K562 (cell line): Measurements from ENCODE around the gene FOXJ3. TPM values are rescaled to one million over a fixed set of nuclear protein-coding genes. Genes with fewer than 3 reads are reported as not detected.

Experiments
- ATAC-seq: fragments of 200-7000 bp; cut with Tn5 transposase; 3 replicates; pipeline ENCODE4 v1.9.1; 2020; ENCODE audit warnings: moderate library complexity
- BruUV-seq: library from RNA; stranded (reverse); fragments of 400-500 nt; replicated peaks from 2 replicates; lab custom pipeline; 2021; lab: Mats Ljungman, UMichigan
- CTCF ChIA-PET: fragments of 300-600 bp; formaldehyde crosslinking; extraction: SDS; loops from one replicate; lab custom pipeline; 2021; ENCODE audit warnings: low intra/inter-chr PET ratio; lab: Yijun Ruan, JAX
- POLR2A ChIA-PET: fragments of 300-600, 350-650 bp; sonication (Branson Sonifier 250); formaldehyde crosslinking; extraction: SDS; loops from one replicate; lab custom pipeline; 2021; ENCODE audit warnings: antibody characterized with exemption, inconsistent platforms; lab: Yijun Ruan, JAX
- DNase-seq, 4 experiments: peaks; one replicate each; pipeline versions ENCODE4 v3.0.0 to v3.0.0-alpha.2; 2011 to 2018; ENCODE audit warnings: low spot score in 3 of 4, mixed read lengths in 3 of 4; ENCODE audit errors: extremely low read depth in 1 of 4
- FAIRE-seq: peaks from 2 replicates; lab custom pipeline; 2011; peaks lifted over from hg19 to GRCh38; lab: Jason Lieb, UNC
- H2AFZ ChIP-seq: 2 replicates; pipeline ENCODE4 v1.6.0; 2011; ENCODE audit warnings: low read depth, low read length, control low read depth, inconsistent platforms
- H3K27ac ChIP-seq: fragments of 200-600 bp; 3 replicates; pipeline ENCODE4 v1.8.0; 2011; ENCODE audit warnings: low read depth, mild to moderate bottlenecking, control low read depth, inconsistent platforms, low read length, moderate library complexity, mixed read lengths; ENCODE audit errors: extremely low read depth
- H3K27me3 ChIP-seq, 2 experiments: fragments of 300-600 bp in 1 of 2; 2 replicates in 1 of 2; 3 replicates in 1 of 2; pipeline versions ENCODE4 v1.6.0 to v1.8.0; 2011; ENCODE audit warnings: inconsistent platforms in 2 of 2, low read length in 2 of 2, mild to moderate bottlenecking in 1 of 2, mixed read lengths in 1 of 2, moderate library complexity in 1 of 2; ENCODE audit not compliant: control insufficient read depth in 2 of 2, insufficient read depth in 2 of 2
- H3K36me3 ChIP-seq: fragments of 300-600 bp; 3 replicates; pipeline ENCODE4 v1.8.0; 2011; ENCODE audit warnings: mild to moderate bottlenecking, low read length, inconsistent platforms; ENCODE audit not compliant: control insufficient read depth, insufficient read depth
- H3K4me1 ChIP-seq, 2 experiments: fragments of 200-600 bp in 1 of 2; replicated peaks in 1 of 2; 2 replicates in 1 of 2; 3 replicates in 1 of 2; pipeline versions ENCODE4 v1.5.1 to v1.8.0; 2011; ENCODE audit warnings: inconsistent platforms in 2 of 2, low read length in 2 of 2, mild to moderate bottlenecking in 1 of 2, mixed read lengths in 1 of 2, moderate library complexity in 1 of 2; ENCODE audit not compliant: control insufficient read depth in 2 of 2, insufficient read depth in 2 of 2
- H3K4me2 ChIP-seq: 2 replicates; pipeline ENCODE4 v1.6.1; 2011; ENCODE audit warnings: low read length, control low read depth, inconsistent platforms, mixed read lengths; ENCODE audit not compliant: insufficient read depth
- H3K4me3 ChIP-seq: fragments of 200-600 bp; sonication (generic), shearing (Covaris generic); 2 replicates; pipeline ENCODE4 v1.5.1; 2016; ENCODE audit warnings: control low read depth, inconsistent platforms
- H3K79me2 ChIP-seq: fragments of 200-600 bp; 3 replicates; pipeline ENCODE4 v1.8.0; 2011; ENCODE audit warnings: low read length, inconsistent platforms; ENCODE audit not compliant: control insufficient read depth, insufficient read depth
- H3K9ac ChIP-seq, 2 experiments: 2 replicates each; pipeline versions ENCODE4 v1.6.0 to v1.6.1; 2011; ENCODE audit warnings: low read depth in 2 of 2, low read length in 2 of 2, control low read depth in 1 of 2, inconsistent platforms in 1 of 2, mild to moderate bottlenecking in 1 of 2, mixed read lengths in 1 of 2; ENCODE audit not compliant: insufficient read depth in 1 of 2
- H3K9me1 ChIP-seq: one replicate; pipeline ENCODE4 v1.6.0; 2011; ENCODE audit warnings: inconsistent platforms, mild to moderate bottlenecking, low read length, moderate library complexity; ENCODE audit not compliant: control insufficient read depth, insufficient read depth
- H3K9me3 ChIP-seq: replicated peaks from 2 replicates; pipeline ENCODE4 v1.5.1; 2011; ENCODE audit warnings: low read depth, low read length, inconsistent platforms; ENCODE audit not compliant: control insufficient read depth, insufficient read depth
- H4K20me1 ChIP-seq: replicated peaks from 2 replicates; pipeline ENCODE4 v1.6.1; 2011; ENCODE audit warnings: low read length, inconsistent platforms, mixed read lengths; ENCODE audit not compliant: control insufficient read depth, insufficient read depth
- CEBPB ChIP-seq: fragments of 450-650 bp; IDR thresholded peaks from 2 replicates; pipeline ENCODE4 v1.6.1; 2016; ENCODE audit warnings: missing genetic modification characterization, missing compliant biosample characterization
- RNF2 ChIP-seq: sonication (generic); IDR thresholded peaks from 2 replicates; pipeline ENCODE4 v1.6.1; 2016
- SMAD1 ChIP-seq: fragments of 150-350 bp; IDR thresholded peaks from 2 replicates; pipeline ENCODE4 v1.6.1; 2014; ENCODE audit warnings: low read length, low read depth; ENCODE audit not compliant: partially characterized antibody
- SMARCC2 ChIP-seq: fragments of 450-650 bp; IDR thresholded peaks from 2 replicates; pipeline ENCODE4 v1.6.1; 2017; ENCODE audit warnings: antibody characterized with exemption, moderate library complexity, mild to moderate bottlenecking, low read depth
- WGBS: fragments of 100-300 bp; shearing (Covaris generic); methylation state at CpG from one replicate; pipeline ENCODE4 v1.1.6; 2016; ENCODE audit warnings: low coverage, mixed read lengths; ENCODE audit not compliant: insufficient coverage; ENCODE audit errors: missing lambda C conversion rate; 5-methylcytosine and 5-hydroxymethylcytosine counted together
- in situ Hi-C: fragments of 300-500 bp; cut with MboI; formaldehyde crosslinking; loops from 4 replicates; pipeline ENCODE4 v1.15.0; 2018; ENCODE audit warnings: inconsistent platforms, mixed read lengths
- intact Hi-C: fragments of 100-400 bp; cut with micrococcal nuclease; formaldehyde crosslinking; loops from 2 replicates; pipeline ENCODE4 v1.14.2; 2022
- polyA plus RNA-seq, 8 experiments: library from polyadenylated mRNA; depleted of rRNA in 4 of 8; stranded (reverse) in 5 of 8; unstranded in 3 of 8; fragments of >200 nt; fragmentation: Nextera tagmentation in 2 of 8; fragmentation: Illumina TruSeq in 1 of 8; extraction: Ambion mirVana in 2 of 8; extraction: Trizol in 1 of 8; gene quantifications; 2 replicates each; pipeline versions ENCODE4 v1.2.1 to v1.2.3, GENCODE V29; 2011 to 2014; ENCODE audit warnings: inconsistent platforms in 1 of 8, missing spikeins in 1 of 8
- total RNA-seq, 7 experiments: library from RNA; depleted of rRNA in 6 of 7; stranded (reverse); fragments of >200 nt in 6 of 7; fragmentation: Illumina TruSeq in 2 of 7; extraction: Trizol in 2 of 7; gene quantifications; 2 replicates each; pipeline versions ENCODE4 v1.2.1 to v1.2.3, GENCODE V29; 2011 to 2021; ENCODE audit warnings: low replicate concordance in 1 of 7
- TF ChIP-seq, protein P1 (sequence below): IDR thresholded peaks from 3 replicates; pipeline ENCODE4 v1.6.1; 2011; ENCODE audit warnings: borderline replicate concordance, mild to moderate bottlenecking, moderate library complexity; ENCODE audit not compliant: insufficient read length; ENCODE audit errors: extremely low read depth
- TF ChIP-seq, protein P2 (sequence below): sonication (generic); formaldehyde crosslinking; IDR thresholded peaks from 2 replicates; pipeline ENCODE4 v1.8.0; 2022; ENCODE audit warnings: mild to moderate bottlenecking, missing genetic modification reagents

The FOXJ3 gene
- total and polyA plus RNA-seq, 9 of the 15 experiments (the other 6 are each of a cell fraction or from before 2014, with no cell fraction given) = 8.7 to 35.3 (median 23.4) TPM

DNA sequence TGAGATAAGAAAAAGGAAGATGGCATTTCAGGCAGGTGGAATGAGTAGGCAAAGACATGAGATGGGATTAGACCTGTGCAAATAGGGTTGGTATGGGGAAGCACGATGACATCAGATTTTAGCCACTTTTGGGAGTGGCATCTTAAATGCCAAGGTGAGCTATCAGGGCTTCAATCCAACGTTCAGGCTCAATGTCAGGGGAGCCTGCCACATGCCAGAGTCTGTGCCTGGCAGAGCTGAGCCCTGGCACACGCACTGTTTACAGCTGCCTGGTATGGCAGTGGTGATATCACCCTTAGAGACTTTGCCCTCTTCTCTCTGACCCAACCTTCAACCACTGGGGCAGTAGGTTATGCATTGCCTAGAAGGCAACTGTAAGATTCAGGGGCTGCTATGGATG, 182.9 kb downstream of the FOXJ3 start:
- Histone ChIP-seq H3K27ac (no peak overlapping the region), H3K4me3 (no peak overlapping the region), H3K36me3 (no peaks in the 10 kb centered on the region), H3K9me1 (no peaks in the 10 kb centered on the region), H3K4me2 (no peak overlapping the region), H2AFZ (no peak overlapping the region), H3K79me2 (no peaks in the 10 kb centered on the region), H4K20me1 (no peaks in the 10 kb centered on the region; the same call in none of the 2 replicates), H3K9me3 (no peaks in the 10 kb centered on the region), H3K27me3 (peaks cover 24 to 65% of the 10 kb centered on the region in 2 experiments; a peak in 4 of 5 replicates), H3K4me1 (peaks cover 0 to 5% of the 10 kb centered on the region in 2 experiments; a peak in 1 of 5 replicates), H3K9ac (no peak overlapping the region)
- TF ChIP-seq CEBPB = no peak
- TF ChIP-seq, protein P1, sequence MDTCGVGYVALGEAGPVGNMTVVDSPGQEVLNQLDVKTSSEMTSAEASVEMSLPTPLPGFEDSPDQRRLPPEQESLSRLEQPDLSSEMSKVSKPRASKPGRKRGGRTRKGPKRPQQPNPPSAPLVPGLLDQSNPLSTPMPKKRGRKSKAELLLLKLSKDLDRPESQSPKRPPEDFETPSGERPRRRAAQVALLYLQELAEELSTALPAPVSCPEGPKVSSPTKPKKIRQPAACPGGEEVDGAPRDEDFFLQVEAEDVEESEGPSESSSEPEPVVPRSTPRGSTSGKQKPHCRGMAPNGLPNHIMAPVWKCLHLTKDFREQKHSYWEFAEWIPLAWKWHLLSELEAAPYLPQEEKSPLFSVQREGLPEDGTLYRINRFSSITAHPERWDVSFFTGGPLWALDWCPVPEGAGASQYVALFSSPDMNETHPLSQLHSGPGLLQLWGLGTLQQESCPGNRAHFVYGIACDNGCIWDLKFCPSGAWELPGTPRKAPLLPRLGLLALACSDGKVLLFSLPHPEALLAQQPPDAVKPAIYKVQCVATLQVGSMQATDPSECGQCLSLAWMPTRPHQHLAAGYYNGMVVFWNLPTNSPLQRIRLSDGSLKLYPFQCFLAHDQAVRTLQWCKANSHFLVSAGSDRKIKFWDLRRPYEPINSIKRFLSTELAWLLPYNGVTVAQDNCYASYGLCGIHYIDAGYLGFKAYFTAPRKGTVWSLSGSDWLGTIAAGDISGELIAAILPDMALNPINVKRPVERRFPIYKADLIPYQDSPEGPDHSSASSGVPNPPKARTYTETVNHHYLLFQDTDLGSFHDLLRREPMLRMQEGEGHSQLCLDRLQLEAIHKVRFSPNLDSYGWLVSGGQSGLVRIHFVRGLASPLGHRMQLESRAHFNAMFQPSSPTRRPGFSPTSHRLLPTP = no peak
- TF ChIP-seq, protein P2, sequence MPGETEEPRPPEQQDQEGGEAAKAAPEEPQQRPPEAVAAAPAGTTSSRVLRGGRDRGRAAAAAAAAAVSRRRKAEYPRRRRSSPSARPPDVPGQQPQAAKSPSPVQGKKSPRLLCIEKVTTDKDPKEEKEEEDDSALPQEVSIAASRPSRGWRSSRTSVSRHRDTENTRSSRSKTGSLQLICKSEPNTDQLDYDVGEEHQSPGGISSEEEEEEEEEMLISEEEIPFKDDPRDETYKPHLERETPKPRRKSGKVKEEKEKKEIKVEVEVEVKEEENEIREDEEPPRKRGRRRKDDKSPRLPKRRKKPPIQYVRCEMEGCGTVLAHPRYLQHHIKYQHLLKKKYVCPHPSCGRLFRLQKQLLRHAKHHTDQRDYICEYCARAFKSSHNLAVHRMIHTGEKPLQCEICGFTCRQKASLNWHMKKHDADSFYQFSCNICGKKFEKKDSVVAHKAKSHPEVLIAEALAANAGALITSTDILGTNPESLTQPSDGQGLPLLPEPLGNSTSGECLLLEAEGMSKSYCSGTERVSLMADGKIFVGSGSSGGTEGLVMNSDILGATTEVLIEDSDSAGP (CRISPR knock-in tag) = no peak
- TF ChIP-seq SMAD1 = no peak
- TF ChIP-seq RNF2 = no peak
- no peak for TF ChIP-seq SMARCC2
- in situ Hi-C loops (no loop called here), intact Hi-C loops (no loop called here)
- no TSS peak for BruUV-seq
- FAIRE-seq (no peak), ATAC-seq (no peak), DNase-seq (no peak)
- POLR2A ChIA-PET = no interaction called here
- CTCF ChIA-PET = interaction anchor here (0.6 kb wide), 1 partner anchor 10 kb away, joined by 3 read pairs; no protein-coding TSS in a partner anchor
- WGBS = 0% methylated on average over 3 of the region's 3 CpGs
